HG02678 (cell line): ENCODE measurements around the gene NBAS.
"Not testable (repeated sequence)": the region's sequence is repeated elsewhere in the genome, so short reads cannot be mapped to it uniquely, and the experiment has no call there.

Source experiments
- ATAC-seq: cut with Tn5 transposase; IDR thresholded peaks from one replicate; pipeline ENCODE4 v1.9.1; 2021; ENCODE audit warnings: mild to moderate bottlenecking, moderate library complexity; ENCODE audit not compliant: unreplicated experiment

Gene NBAS

GRCh38 chr2:15230599-15231192 lies 330.4 kb downstream of the NBAS start:
- ATAC-seq = no peak

- no peak for ATAC-seq
These were observed 334.5 kb downstream of the NBAS start for GRCh38 chr2:15226661-15227060.

- no peak for ATAC-seq
These were observed 336.0 kb downstream of the NBAS start for GRCh38 chr2:15225131-15225530.

- no peak for ATAC-seq
These were observed 336.5 kb downstream of the NBAS start for GRCh38 chr2:15224641-15225040.

GRCh38 chr2:15223887-15224286 lies 337.2 kb downstream of the NBAS start:
- ATAC-seq = no peak

GRCh38 chr2:15222856-15223255 lies 338.3 kb downstream of the NBAS start:
- ATAC-seq = no peak

- no peak for ATAC-seq
These were observed 340.5 kb downstream of the NBAS start for GRCh38 chr2:15220603-15221002.

GRCh38 chr2:15218423-15219086 lies 342.6 kb downstream of the NBAS start:
- ATAC-seq = no peak

GRCh38 chr2:15212249-15212648 lies 348.9 kb downstream of the NBAS start:
- ATAC-seq = no peak

- ATAC-seq = not testable (repeated sequence)
These were observed 350.6 kb downstream of the NBAS start for GRCh38 chr2:15210542-15210941.

GRCh38 chr2:15206419-15206818 lies 354.7 kb downstream of the NBAS start:
- ATAC-seq = no peak

GRCh38 chr2:15205562-15205961 lies 355.6 kb downstream of the NBAS start:
- no peak for ATAC-seq

GRCh38 chr2:15201009-15201408 lies 360.1 kb downstream of the NBAS start:
- ATAC-seq = no peak

GRCh38 chr2:15200581-15200980 lies 360.6 kb downstream of the NBAS start:
- no peak for ATAC-seq

GRCh38 chr2:15198051-15198450 lies 363.1 kb downstream of the NBAS start:
- no peak for ATAC-seq

GRCh38 chr2:15195813-15196212 lies 365.3 kb downstream of the NBAS start:
- ATAC-seq = no peak

GRCh38 chr2:15191789-15192188 lies 369.3 kb downstream of the NBAS start:
- ATAC-seq = no peak

- ATAC-seq = no peak
These were observed 371.9 kb downstream of the NBAS start for GRCh38 chr2:15189216-15189615.

- no peak for ATAC-seq
These were observed 373.4 kb downstream of the NBAS start for GRCh38 chr2:15187702-15188101.

GRCh38 chr2:15186118-15186517 lies 375.0 kb downstream of the NBAS start:
- no peak for ATAC-seq

GRCh38 chr2:15184491-15184890 lies 376.6 kb downstream of the NBAS start:
- ATAC-seq = no peak

- no peak for ATAC-seq
These were observed 378.9 kb downstream of the NBAS start for GRCh38 chr2:15182275-15182674.
